Vagina (tissue), 2 donors: Measurements from ENCODE around the gene MRPL45.

ENCODE experiments used
- POLR2A ChIP-seq, 2 donors: fragments of 450-650 bp; IDR thresholded peaks; one replicate each; pipeline ENCODE4 v1.6.1; 2017; ENCODE audit warnings: antibody characterized with exemption in 2 of 2, mild to moderate bottlenecking in 2 of 2, moderate library complexity in 2 of 2
- POLR2AphosphoS5 ChIP-seq, 2 donors: sonication (generic); formaldehyde crosslinking; IDR thresholded peaks; one replicate each; pipeline ENCODE4 v1.9.0; 2017; ENCODE audit warnings: antibody characterized with exemption in 2 of 2, mild to moderate bottlenecking in 2 of 2, low read depth in 1 of 2; ENCODE audit not compliant: insufficient read depth in 1 of 2
- TF ChIP-seq, protein P1 (sequence below), 3 experiments: fragments of 450-650 bp in 2 of 3; fragments of 200-600 bp in 1 of 3; sonication (generic) in 1 of 3; IDR thresholded peaks; one replicate each; pipeline ENCODE4 v1.5.1; 2017 to 2019; ENCODE audit warnings: antibody characterized with exemption in 3 of 3, mild to moderate bottlenecking in 2 of 3, moderate library complexity in 2 of 3

DNA sequence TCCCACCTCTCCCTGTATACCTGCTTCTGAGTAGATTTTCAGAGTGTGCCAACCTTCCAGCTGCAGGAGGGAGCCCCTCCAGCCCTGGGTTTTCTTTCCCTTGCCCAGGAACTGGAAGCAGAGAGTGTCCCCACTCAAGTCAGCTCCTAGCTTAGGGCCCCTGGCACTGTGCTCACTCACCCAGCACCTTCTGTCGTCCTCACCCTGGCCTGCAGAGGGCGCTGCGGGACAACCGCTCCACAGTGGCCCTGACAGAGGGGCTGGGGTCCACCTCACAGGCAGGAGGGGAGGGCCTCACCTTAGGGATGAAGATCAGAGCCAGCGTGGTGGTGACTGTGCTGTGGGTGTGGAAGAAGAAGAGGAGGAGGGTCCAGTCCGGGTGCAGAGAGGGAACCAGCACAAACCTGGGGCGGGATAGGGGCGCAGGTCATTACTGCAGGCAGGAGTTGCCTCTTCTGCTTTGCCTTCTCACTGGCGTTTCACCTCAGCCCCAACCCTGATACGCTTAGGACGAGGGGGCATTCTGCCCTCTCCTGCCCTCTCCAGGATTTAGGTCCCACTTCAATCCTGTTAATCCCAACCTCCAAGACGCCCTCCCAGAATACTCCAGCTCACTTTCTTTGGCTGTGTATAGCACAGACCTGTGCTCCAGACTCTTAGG lies 36.8 kb downstream of the MRPL45 start:
- TF ChIP-seq, protein P1, sequence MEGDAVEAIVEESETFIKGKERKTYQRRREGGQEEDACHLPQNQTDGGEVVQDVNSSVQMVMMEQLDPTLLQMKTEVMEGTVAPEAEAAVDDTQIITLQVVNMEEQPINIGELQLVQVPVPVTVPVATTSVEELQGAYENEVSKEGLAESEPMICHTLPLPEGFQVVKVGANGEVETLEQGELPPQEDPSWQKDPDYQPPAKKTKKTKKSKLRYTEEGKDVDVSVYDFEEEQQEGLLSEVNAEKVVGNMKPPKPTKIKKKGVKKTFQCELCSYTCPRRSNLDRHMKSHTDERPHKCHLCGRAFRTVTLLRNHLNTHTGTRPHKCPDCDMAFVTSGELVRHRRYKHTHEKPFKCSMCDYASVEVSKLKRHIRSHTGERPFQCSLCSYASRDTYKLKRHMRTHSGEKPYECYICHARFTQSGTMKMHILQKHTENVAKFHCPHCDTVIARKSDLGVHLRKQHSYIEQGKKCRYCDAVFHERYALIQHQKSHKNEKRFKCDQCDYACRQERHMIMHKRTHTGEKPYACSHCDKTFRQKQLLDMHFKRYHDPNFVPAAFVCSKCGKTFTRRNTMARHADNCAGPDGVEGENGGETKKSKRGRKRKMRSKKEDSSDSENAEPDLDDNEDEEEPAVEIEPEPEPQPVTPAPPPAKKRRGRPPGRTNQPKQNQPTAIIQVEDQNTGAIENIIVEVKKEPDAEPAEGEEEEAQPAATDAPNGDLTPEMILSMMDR (IDR thresholded peaks at IDR 0.05) = no peak
- TF ChIP-seq POLR2A (IDR thresholded peaks at IDR 0.05) = no peak
- no peak for TF ChIP-seq POLR2AphosphoS5 (IDR thresholded peaks at IDR 0.05; ENCODE audit: insufficient read depth in 1 of 2, low read depth in 1 of 2)
